HepG2 (cell line): ENCODE measurements around the gene FGD6. TPM values are rescaled to one million over a fixed set of nuclear protein-coding genes. Genes with fewer than 3 reads are reported as not detected.

ENCODE experiments used
- ATAC-seq: fragments of 200-7000 bp; cut with Tn5 transposase; 3 replicates; pipeline ENCODE4 v1.9.1; 2020; ENCODE audit warnings: mild to moderate bottlenecking, moderate library complexity
- BruUV-seq: library from RNA; stranded (reverse); fragments of 400-500 nt; replicated peaks from 2 replicates; lab custom pipeline; 2021; lab: Mats Ljungman, UMichigan
- CTCF ChIA-PET: fragments of 300-600 bp; formaldehyde crosslinking; extraction: SDS; loops from one replicate; lab custom pipeline; 2021; ENCODE audit warnings: low total read pairs, inconsistent platforms, low intra/inter-chr PET ratio; lab: Yijun Ruan, JAX
- POLR2A ChIA-PET: fragments of 350-600 bp; sonication (Branson Sonifier 250); formaldehyde crosslinking; loops from one replicate; lab custom pipeline; 2020; ENCODE audit warnings: antibody characterized with exemption, inconsistent platforms; lab: Yijun Ruan, JAX
- DNase-seq: peaks from one replicate; pipeline ENCODE4 v3.0.0-alpha.2; 2015; ENCODE audit warnings: low spot score
- FAIRE-seq: peaks from 3 replicates; lab custom pipeline; 2011; peaks lifted over from hg19 to GRCh38; lab: Jason Lieb, UNC
- H2AFZ ChIP-seq: one replicate; pipeline ENCODE4 v1.6.1; 2011; ENCODE audit warnings: low read length, inconsistent platforms
- H3K27ac ChIP-seq: fragments of 300-600 bp; 3 replicates; pipeline ENCODE4 v1.8.0; 2011; ENCODE audit warnings: mixed run types, mild to moderate bottlenecking, mixed read lengths, low read length, inconsistent platforms; ENCODE audit not compliant: insufficient read depth; ENCODE audit errors: extremely low read length
- H3K27me3 ChIP-seq, 2 experiments: fragments of 200-600 bp in 1 of 2; 2 replicates in 1 of 2; 3 replicates in 1 of 2; pipeline versions ENCODE4 v1.6.0 to v1.8.0; 2011; ENCODE audit warnings: low read length in 2 of 2, mild to moderate bottlenecking in 2 of 2, moderate library complexity in 2 of 2, inconsistent platforms in 1 of 2; ENCODE audit not compliant: insufficient read depth in 2 of 2, control insufficient read depth in 1 of 2
- H3K36me3 ChIP-seq, 2 experiments: fragments of 200-600 bp in 1 of 2; replicated peaks in 1 of 2; 2 replicates in 1 of 2; 3 replicates in 1 of 2; pipeline versions ENCODE4 v1.5.1 to v1.8.0; 2011; ENCODE audit warnings: low read length in 2 of 2, inconsistent platforms in 1 of 2; ENCODE audit not compliant: insufficient read depth in 2 of 2, control insufficient read depth in 1 of 2
- H3K4me1 ChIP-seq: 2 replicates; pipeline ENCODE4 v1.5.1; 2012; ENCODE audit warnings: low read length, inconsistent platforms; ENCODE audit not compliant: insufficient read depth
- H3K4me2 ChIP-seq: 2 replicates; pipeline ENCODE4 v1.6.0; 2011; ENCODE audit warnings: low read depth, low read length, inconsistent platforms
- H3K4me3 ChIP-seq, 3 experiments: fragments of 200-600 bp in 1 of 3; sonication (generic), shearing (Covaris generic) in 1 of 3; replicated peaks in 1 of 3; 2 replicates each; pipeline ENCODE4 v1.5.1; 2011 to 2016; ENCODE audit warnings: low read length in 3 of 3, inconsistent platforms in 2 of 3, low read depth in 2 of 3, mild to moderate bottlenecking in 2 of 3, control low read depth in 1 of 3, mixed read lengths in 1 of 3; ENCODE audit not compliant: insufficient read depth in 1 of 3
- H3K79me2 ChIP-seq: one replicate; pipeline ENCODE4 v1.6.1; 2011; ENCODE audit warnings: low read length, inconsistent platforms; ENCODE audit not compliant: insufficient read depth
- H3K9ac ChIP-seq: 2 replicates; pipeline ENCODE4 v1.6.0; 2011; ENCODE audit warnings: mild to moderate bottlenecking, low read depth, low read length, inconsistent platforms; ENCODE audit not compliant: insufficient read depth
- H3K9me3 ChIP-seq: 2 replicates; pipeline ENCODE4 v1.5.1; 2012; ENCODE audit warnings: mild to moderate bottlenecking, low read length
- H4K20me1 ChIP-seq: 2 replicates; pipeline ENCODE4 v1.6.0; 2011; ENCODE audit warnings: inconsistent platforms, mild to moderate bottlenecking, low read length, moderate library complexity; ENCODE audit not compliant: insufficient read depth
- BCL6 ChIP-seq: IDR thresholded peaks from 2 replicates; pipeline ENCODE4 v1.6.1; 2016; ENCODE audit warnings: missing genetic modification reagents, missing compliant biosample characterization
- KLF15 ChIP-seq: sonication (generic); formaldehyde crosslinking; IDR thresholded peaks from 2 replicates; pipeline ENCODE4 v1.8.1; 2023; ENCODE audit warnings: borderline replicate concordance, mild to moderate bottlenecking, inconsistent platforms, missing genetic modification reagents, mixed read lengths
- NFE2 ChIP-seq: sonication (generic); formaldehyde crosslinking; IDR thresholded peaks from 2 replicates; pipeline ENCODE4 v1.4.0; 2020; ENCODE audit warnings: missing genetic modification reagents
- SYNCRIP ChIP-seq: fragments of 200-400 bp; formaldehyde crosslinking; IDR thresholded peaks from 2 replicates; pipeline ENCODE4 v1.6.1; 2018; ENCODE audit warnings: mild to moderate bottlenecking, low read depth, low read length; ENCODE audit not compliant: insufficient read depth
- TP53 ChIP-seq: sonication (generic); formaldehyde crosslinking; conservative IDR thresholded peaks from 2 replicates; pipeline ENCODE4 v1.4.0; 2020; ENCODE audit warnings: missing genetic modification reagents
- ZNF121 ChIP-seq: sonication (generic); formaldehyde crosslinking; IDR thresholded peaks from 2 replicates; pipeline ENCODE4 v1.5.0; 2020; ENCODE audit warnings: mild to moderate bottlenecking, missing genetic modification reagents
- ZNF33B ChIP-seq: sonication (generic); formaldehyde crosslinking; IDR thresholded peaks from 2 replicates; pipeline ENCODE4 v1.5.1; 2020; ENCODE audit warnings: mild to moderate bottlenecking, missing genetic modification reagents
- ZNF510 ChIP-seq: sonication (generic); formaldehyde crosslinking; IDR thresholded peaks from 2 replicates; pipeline ENCODE4 v1.4.0; 2020; ENCODE audit warnings: low read depth, mild to moderate bottlenecking, missing genetic modification reagents
- WGBS: methylation state at CpG from one replicate; pipeline ENCODE4 v1.1.6; 2017; ENCODE audit warnings: low lambda C conversion rate; 5-methylcytosine and 5-hydroxymethylcytosine counted together
- in situ Hi-C: cut with HindIII; loops from 2 replicates; pipeline ENCODE4 v1.10.0; 2017; ENCODE audit warnings: low pct_unique_long_range_greater_than_20kb; ENCODE audit not compliant: extremely low pct_ligation_motif_present
- intact Hi-C: fragments of 100-400 bp; cut with micrococcal nuclease; formaldehyde crosslinking; loops from one replicate; pipeline ENCODE4 v1.10.0; 2022; ENCODE audit not compliant: unreplicated experiment
- polyA plus RNA-seq, 8 experiments: library from polyadenylated mRNA; depleted of rRNA in 3 of 8; stranded (reverse) in 7 of 8; unstranded in 1 of 8; fragments of >200 nt; fragmentation: Illumina TruSeq in 4 of 8; extraction: Trizol in 4 of 8; gene quantifications; 2 replicates each; pipeline versions ENCODE4 v1.2.1 to v1.2.3, GENCODE V29; 2011 to 2016; ENCODE audit warnings: low read depth in 4 of 8, missing spikeins in 1 of 8, mixed read lengths in 1 of 8; ENCODE audit not compliant: insufficient read depth in 1 of 8
- total RNA-seq, 5 experiments: library from RNA; depleted of rRNA; stranded (reverse); fragments of >200 nt; fragmentation: Illumina TruSeq; extraction: Trizol; gene quantifications; 2 replicates each; pipeline ENCODE4 v1.2.3, GENCODE V29; 2016; ENCODE audit warnings: low read depth in 1 of 5
- TF ChIP-seq, protein P1 (sequence below): sonication (generic); formaldehyde crosslinking; IDR thresholded peaks from 2 replicates; pipeline ENCODE4 v1.4.0; 2020; ENCODE audit warnings: missing genetic modification reagents, mild to moderate bottlenecking, borderline replicate concordance
- TF ChIP-seq, protein P2 (sequence below): sonication (generic); formaldehyde crosslinking; IDR thresholded peaks from 2 replicates; pipeline ENCODE4 v1.4.0; 2020; ENCODE audit warnings: missing genetic modification reagents

FGD6 gene
- total and polyA plus RNA-seq, 2 of the 13 experiments (the other 11 are each of a cell fraction or from before 2014, with no cell fraction given): 2.2 to 4.3 TPM

DNA sequence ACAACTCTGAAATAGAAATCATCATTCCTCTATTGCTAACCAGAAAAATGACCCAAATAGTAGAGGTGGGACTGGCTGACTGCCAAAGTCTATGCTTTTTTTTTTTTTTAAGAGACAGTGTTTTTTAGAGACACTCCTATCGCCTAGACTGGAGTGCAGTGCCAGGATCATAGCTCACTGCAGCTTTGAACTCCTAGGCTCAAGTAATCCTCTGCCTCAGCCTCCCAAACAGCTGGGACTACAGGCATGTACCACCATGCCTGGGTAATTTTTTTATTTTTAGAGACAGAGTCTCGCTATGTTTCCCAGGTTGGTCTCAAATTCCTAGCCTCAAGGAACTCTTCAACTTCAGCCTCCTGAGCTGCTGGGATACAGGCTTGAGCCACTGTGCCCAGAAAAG is 163.1 kb downstream of the FGD6 start:
- intact Hi-C loops: no loop called here
- Histone ChIP-seq H2AFZ (no peak overlapping the region), H3K27me3 (no peaks in the 10 kb centered on the region; a peak in 1 of 5 replicates), H3K36me3 (peaks cover 9 to 42% of the 10 kb centered on the region in 2 experiments; a peak in 4 of 5 replicates), H3K4me3 (no peak overlapping the region), H3K9me3 (no peaks in the 10 kb centered on the region), H3K27ac (no peak overlapping the region), H3K79me2 (no peaks in the 10 kb centered on the region), H4K20me1 (no peaks in the 10 kb centered on the region), H3K9ac (no peak overlapping the region), H3K4me2 (no peak overlapping the region), H3K4me1 (no peaks in the 10 kb centered on the region)
- ATAC-seq (no peak), FAIRE-seq (no peak), DNase-seq (no peak)
- in situ Hi-C loops: no loop called here
- no TSS peak for BruUV-seq
- 91% methylated on average over 2 of the region's 2 CpGs for WGBS
- TF ChIP-seq ZNF121 (CRISPR knock-in tag): no peak
- no peak for TF ChIP-seq NFE2 (CRISPR knock-in tag)
- TF ChIP-seq, protein P1, sequence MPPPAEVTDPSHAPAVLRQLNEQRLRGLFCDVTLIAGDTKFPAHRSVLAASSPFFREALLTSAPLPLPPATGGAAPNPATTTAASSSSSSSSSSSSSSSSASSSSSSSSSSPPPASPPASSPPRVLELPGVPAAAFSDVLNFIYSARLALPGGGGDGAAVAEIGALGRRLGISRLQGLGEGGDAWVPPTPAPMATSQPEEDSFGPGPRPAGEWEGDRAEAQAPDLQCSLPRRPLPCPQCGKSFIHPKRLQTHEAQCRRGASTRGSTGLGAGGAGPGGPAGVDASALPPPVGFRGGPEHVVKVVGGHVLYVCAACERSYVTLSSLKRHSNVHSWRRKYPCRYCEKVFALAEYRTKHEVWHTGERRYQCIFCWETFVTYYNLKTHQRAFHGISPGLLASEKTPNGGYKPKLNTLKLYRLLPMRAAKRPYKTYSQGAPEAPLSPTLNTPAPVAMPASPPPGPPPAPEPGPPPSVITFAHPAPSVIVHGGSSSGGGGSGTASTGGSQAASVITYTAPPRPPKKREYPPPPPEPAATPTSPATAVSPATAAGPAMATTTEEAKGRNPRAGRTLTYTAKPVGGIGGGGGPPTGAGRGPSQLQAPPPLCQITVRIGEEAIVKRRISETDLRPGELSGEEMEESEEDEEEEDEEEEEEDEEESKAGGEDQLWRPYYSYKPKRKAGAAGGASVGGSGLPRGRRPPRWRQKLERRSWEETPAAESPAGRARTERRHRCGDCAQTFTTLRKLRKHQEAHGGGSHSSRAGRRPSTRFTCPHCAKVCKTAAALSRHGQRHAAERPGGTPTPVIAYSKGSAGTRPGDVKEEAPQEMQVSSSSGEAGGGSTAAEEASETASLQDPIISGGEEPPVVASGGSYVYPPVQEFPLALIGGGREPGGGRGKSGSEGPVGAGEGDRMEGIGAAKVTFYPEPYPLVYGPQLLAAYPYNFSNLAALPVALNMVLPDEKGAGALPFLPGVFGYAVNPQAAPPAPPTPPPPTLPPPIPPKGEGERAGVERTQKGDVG (CRISPR knock-in tag): no peak
- TF ChIP-seq TP53 (CRISPR knock-in tag): no peak
- TF ChIP-seq, protein P2, sequence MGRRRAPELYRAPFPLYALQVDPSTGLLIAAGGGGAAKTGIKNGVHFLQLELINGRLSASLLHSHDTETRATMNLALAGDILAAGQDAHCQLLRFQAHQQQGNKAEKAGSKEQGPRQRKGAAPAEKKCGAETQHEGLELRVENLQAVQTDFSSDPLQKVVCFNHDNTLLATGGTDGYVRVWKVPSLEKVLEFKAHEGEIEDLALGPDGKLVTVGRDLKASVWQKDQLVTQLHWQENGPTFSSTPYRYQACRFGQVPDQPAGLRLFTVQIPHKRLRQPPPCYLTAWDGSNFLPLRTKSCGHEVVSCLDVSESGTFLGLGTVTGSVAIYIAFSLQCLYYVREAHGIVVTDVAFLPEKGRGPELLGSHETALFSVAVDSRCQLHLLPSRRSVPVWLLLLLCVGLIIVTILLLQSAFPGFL (CRISPR knock-in tag): no peak
- TF ChIP-seq ZNF510 (CRISPR knock-in tag): no peak
- no peak for TF ChIP-seq KLF15 (CRISPR knock-in tag)
- TF ChIP-seq BCL6 (CRISPR knock-in tag): no peak
- no peak for TF ChIP-seq SYNCRIP
- no peak for TF ChIP-seq ZNF33B
- ChIA-PET CTCF (no interaction called here), POLR2A (no interaction called here)
